ENCODE data around the gene MUC15.
"Not testable (repeated sequence)": the region's sequence is repeated elsewhere in the genome, so short reads cannot be mapped to it uniquely, and the experiment has no call there.

MUC15 gene

GRCh38 chr11:26571861-26572654 is at the start of gene MUC15:
TSS of gene MUC15 (minus strand) at chr11:26572263. CDS start at chr11:26567094, 5,169 bp downstream.
- no peak for DNase-seq

GRCh38 chr11:26621132-26621531 is 49.1 kb upstream of the MUC15 start:
- DNase-seq = no peak

GRCh38 chr11:26620282-26621045 is 48.4 kb upstream of the MUC15 start:
- no peak for DNase-seq

DNA sequence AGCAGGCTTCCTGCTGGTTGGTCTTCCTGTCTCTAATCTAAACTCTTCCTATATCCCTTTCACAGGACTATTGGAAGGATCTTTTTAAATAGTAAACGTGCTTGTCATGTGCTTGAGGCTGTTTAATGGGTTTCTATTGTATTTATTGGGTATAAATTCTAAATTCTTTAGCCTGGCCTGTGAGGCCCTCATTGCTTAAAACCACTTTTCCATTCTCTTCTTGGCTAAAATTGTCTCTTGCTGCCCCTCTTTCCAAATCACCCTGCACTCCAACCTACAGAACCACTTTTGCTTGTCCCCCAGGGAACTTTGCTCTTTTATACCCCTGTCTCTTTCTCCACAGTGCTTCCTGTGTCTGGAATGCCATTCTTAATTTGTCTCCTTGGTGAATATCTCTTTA is 46.4 kb upstream of the MUC15 start:
- DNase-seq = no peak

DNA sequence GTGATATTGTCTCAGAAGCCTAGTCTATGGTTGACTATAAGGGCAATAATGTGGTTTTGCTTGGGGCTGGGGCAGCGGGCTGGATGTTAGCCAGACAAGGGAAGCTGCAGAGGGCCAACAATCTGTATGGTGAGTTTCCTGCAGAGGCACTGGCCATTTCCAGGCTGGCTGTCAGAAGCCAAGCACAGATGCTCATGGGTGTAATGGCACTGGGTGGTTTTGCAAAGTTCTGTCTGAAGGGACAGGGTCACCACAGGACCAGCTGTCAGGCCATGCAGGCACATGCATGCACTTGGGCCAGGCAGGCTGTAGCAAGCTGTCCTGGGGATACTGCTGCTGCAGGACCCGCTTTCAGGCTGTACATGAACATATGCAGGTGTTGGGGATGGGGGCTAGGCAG is 41.7 kb upstream of the MUC15 start:
- DNase-seq = no peak

DNA sequence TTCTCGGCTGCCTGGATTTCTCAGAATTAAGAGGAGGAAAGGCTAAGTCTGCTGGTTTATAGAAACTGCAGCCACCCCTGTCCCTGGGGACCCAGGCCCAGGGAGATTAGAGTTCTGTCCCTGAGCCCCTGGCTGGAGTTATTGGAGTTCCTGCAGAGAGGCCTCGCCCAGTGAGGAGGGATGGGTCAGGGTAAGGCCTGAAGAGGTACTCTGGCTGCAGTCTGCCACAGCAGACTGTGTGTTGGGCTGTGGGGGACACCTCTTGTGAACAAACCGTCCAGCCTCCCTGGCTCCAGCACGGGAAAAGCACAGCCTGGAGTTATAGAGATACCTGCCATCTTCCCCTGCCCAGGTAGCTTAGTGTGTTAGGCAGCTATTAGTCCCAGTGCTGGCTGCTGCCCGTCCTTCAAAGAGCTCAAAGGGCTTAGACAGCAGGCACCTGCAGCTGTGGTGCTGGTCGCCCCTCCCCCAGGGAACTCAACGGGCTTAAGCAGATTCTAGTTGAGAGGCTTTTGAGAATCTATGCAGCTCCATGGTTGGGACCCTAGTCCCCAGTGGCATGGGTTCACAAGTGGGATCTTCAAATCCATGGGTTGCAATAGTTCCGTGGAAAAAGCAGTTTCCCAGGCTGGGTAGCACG is 36.6 kb upstream of the MUC15 start:
- no peak for DNase-seq

- no peak for DNase-seq
Observed at GRCh38 chr11:26607725-26608506, 35.9 kb upstream of the MUC15 start.

GRCh38 chr11:26599876-26600434 is 27.9 kb upstream of the MUC15 start:
- no peak for DNase-seq

DNA sequence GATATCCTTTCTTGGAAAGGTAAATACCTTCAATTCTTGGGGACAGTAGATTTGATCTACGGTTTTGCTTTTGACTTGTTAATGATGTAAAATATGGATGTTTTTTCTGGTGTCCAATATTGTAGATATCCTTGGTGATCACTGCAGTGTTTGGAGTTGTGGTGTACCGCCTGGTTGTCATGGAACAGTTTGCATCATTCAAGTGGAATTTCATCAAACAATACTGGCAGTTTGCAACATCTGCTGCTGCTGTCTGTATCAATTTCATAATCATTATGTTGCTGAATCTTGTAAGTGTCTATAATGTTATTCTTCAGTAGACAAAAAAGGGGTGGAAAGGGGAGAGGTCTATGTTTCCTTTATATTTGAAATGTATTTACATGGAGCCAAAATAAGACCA is 27.4 kb upstream of the MUC15 start:
- no peak for DNase-seq

GRCh38 chr11:26597899-26598298 is 25.8 kb upstream of the MUC15 start:
- no peak for DNase-seq

- DNase-seq = not testable (repeated sequence)
Observed at GRCh38 chr11:26597049-26597689, 25.1 kb upstream of the MUC15 start.

DNA sequence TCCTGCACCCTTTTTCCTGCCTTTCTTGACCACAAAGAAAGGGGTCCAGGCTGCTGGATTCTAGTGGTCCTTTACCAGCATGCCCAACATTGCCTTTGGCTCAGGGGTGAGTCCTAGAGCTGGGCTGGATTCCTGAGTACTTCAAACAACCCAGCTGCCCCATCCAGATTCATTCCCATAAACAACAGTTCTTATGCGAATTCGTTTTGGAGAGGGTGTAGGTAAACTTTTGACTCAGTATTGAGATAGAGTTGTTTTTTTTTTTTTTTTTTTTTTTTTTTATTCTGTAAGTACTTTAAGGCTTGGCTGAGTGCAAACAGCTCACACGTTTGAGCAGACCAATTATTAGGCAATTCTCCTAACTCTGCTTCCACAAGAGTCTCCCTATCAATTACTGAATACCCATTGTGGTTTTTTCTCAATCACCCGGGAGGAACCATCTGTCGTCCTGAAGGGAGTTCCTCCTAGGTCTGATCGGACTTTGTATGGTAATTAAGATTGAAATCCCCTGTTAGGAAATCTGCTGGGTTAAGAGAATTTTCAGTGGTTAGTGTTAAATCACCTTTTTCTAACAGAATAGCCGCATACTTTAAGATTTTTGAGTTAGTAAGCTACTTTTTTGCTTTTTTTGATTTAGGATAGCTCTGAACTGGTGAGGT is 23.3 kb upstream of the MUC15 start:
- DNase-seq = not testable (repeated sequence)

- no peak for DNase-seq
Observed at GRCh38 chr11:26593691-26594090, 21.6 kb upstream of the MUC15 start.

GRCh38 chr11:26587073-26587472 is 15.0 kb upstream of the MUC15 start:
- no peak for DNase-seq

DNA sequence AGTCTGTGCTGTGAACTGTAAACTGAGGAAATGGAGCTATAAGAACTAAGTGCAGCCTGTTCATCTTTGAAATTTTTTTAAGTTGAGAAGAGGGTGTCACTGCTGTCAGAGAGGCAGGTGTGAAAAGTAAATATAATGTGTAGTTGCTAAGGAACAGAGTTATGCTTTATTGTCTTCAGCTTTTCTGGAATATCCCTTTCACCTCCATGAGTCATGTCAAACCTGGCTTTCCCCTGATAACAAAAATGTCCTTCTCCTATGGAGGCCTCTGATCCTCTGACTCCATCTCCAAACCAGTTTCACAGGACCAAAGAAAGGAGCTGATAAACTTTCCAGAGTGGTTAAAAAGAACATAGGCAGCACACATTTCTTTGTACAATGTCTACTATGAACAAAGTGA is 12.8 kb upstream of the MUC15 start:
- DNase-seq = no peak

DNA sequence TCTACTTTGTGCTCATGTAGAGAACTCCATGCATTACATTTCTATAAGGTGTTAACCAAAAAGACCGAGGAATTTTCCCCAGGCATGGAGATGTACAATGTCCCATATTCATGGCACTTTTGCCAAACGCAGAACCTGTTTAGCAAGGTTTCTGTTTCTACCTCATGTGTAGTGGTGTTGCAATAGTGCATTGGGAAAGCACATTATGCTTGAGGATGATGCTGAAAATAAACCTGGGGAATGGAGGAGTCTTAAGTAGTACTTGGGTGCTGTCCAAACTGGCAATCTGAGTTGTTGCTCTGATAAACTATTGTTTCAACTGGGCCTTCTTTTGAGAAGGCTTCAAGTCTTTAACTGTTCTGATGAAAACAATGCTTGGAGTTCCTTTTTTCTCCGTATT is 11.5 kb upstream of the MUC15 start:
- no peak for DNase-seq

- no peak for DNase-seq
Observed at GRCh38 chr11:26580929-26581328, 8.9 kb upstream of the MUC15 start.

- DNase-seq = no peak
Observed at GRCh38 chr11:26579683-26580082, 7.6 kb upstream of the MUC15 start.

DNA sequence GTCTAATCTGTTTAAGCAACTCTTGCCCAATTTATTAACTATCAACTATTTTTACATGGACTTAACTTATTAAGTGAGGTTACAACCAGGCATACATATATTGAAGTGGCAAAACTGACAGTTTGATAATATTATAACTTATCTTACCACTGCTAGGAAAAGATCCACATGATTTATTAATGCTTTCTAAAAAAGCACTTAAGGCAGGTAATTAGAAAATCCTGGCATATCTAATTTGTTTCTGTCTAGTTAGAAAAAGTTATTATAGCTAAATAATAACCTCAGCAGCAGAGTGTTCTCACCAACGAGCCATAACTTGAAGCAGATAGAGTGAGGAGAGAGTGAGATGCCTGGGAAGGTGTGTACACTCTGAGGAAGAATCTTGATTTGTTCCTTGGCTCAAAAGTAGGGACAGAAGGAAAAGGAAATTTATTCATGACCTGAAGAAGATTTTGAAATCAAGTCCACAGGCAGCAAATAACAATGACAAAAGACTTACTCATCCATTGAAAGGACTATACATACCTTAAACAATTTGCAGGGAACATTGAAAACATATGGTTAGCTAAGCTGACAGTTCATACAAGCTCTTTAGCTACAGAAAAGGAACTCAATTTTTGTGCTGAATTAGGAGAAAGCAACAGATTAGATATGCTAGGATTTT is 7.1 kb upstream of the MUC15 start:
- DNase-seq = no peak

DNA sequence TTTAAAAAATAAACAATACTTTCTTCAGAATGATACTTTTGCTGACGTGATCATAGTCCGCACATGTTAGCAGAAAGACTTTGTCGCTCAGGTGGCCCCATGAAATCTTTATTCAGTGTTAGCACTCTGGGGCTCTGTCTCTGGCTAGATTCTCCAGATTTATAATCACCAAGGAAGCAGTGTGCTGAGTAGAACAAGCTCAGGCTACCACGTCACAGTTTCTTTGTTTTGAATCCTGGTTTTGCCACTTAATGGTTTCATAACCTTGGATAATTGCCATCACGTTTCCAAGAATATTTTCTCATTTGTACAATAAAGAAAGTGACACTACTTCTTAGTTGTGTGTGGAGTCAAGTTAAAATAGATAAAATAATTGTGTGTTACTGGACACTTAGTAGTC is 3.9 kb upstream of the MUC15 start:
- no peak for DNase-seq

DNA sequence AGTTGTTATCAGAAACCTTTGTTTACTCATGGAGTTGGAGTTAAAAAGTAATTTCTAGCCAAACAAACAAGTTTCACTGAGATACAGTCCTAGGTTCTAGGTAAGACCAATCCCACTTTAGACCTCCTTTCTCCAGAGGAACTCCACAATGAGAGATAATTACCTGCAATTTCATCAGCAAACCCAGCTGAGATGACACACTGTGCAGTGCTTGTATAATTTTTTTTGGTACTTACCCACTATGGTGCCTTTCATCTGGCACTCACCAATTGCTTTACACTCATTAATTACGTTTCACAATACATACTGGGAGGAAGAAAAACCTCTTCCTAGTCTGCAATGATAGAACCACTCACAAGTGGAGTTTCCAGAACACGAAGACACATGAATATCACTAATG is 1.8 kb upstream of the MUC15 start:
- DNase-seq = no peak
